IMR-90 (cell line): ENCODE measurements around the gene UQCRC1. TPM values are rescaled to one million over a fixed set of nuclear protein-coding genes. Genes with fewer than 3 reads are reported as not detected.
A peak's percentile ranks its signal among the peaks of the same experiment; 100 is the strongest.

Experiments used
- ATAC-seq: fragments of 200-7000 bp; cut with Tn5 transposase; 2 replicates; pipeline ENCODE4 v1.9.1; 2020; ENCODE audit warnings: low read depth, mild to moderate bottlenecking, moderate library complexity
- BruUV-seq: library from RNA; stranded (reverse); fragments of 400-500 nt; replicated peaks from 2 replicates; lab custom pipeline; 2021; lab: Mats Ljungman, UMichigan
- CTCF ChIA-PET: fragments of 300-600 bp; formaldehyde crosslinking; extraction: SDS; loops from one replicate; lab custom pipeline; 2021; ENCODE audit warnings: antibody characterized with exemption; lab: Yijun Ruan, JAX
- POLR2A ChIA-PET: fragments of 300-600 bp; sonication (Branson Sonifier 250); formaldehyde crosslinking; loops from one replicate; lab custom pipeline; 2022; ENCODE audit warnings: antibody characterized with exemption; ENCODE audit not compliant: unreplicated experiment; lab: Charles Lee
- DNase-seq: peaks from one replicate; pipeline ENCODE4 v3.0.0; 2013
- H2AFZ ChIP-seq: replicated peaks from 2 replicates; pipeline ENCODE3; 2013; ENCODE audit warnings: low read length, mild to moderate bottlenecking; ENCODE audit not compliant: poor library complexity
- H2AK5ac ChIP-seq: 2 replicates; pipeline ENCODE4 v1.6.1; 2013; ENCODE audit warnings: low read depth, low read length, inconsistent platforms
- H2AK9ac ChIP-seq: replicated peaks from 2 replicates; pipeline ENCODE3; 2013; ENCODE audit warnings: mild to moderate bottlenecking, low read depth, low read length, moderate library complexity; ENCODE audit not compliant: poor library complexity
- H2BK120ac ChIP-seq: 2 replicates; pipeline ENCODE4 v1.6.1; 2013; ENCODE audit warnings: low read depth, low read length, inconsistent platforms
- H2BK15ac ChIP-seq: 3 replicates; pipeline ENCODE4 v1.6.1; 2013; ENCODE audit warnings: low read depth, low read length, inconsistent platforms
- H2BK20ac ChIP-seq: 2 replicates; pipeline ENCODE4 v1.6.1; 2013; ENCODE audit warnings: low read depth, mild to moderate bottlenecking, inconsistent platforms, low read length, moderate library complexity
- H2BK5ac ChIP-seq: 2 replicates; pipeline ENCODE4 v1.6.1; 2013; ENCODE audit warnings: mild to moderate bottlenecking, low read depth, low read length, inconsistent platforms; ENCODE audit not compliant: poor library complexity, severe bottlenecking
- H3K14ac ChIP-seq: replicated peaks from 2 replicates; pipeline ENCODE4 v1.6.1; 2013; ENCODE audit warnings: low read depth, low read length, inconsistent platforms
- H3K18ac ChIP-seq: 2 replicates; pipeline ENCODE4 v1.6.1; 2013; ENCODE audit warnings: low read depth, low read length, control low read depth
- H3K23ac ChIP-seq: 2 replicates; pipeline ENCODE4 v1.6.1; 2013; ENCODE audit warnings: low read depth, low read length, inconsistent platforms
- H3K27ac ChIP-seq: 2 replicates; pipeline ENCODE4 v1.5.1; 2013; ENCODE audit warnings: mild to moderate bottlenecking, control low read depth, low read length; ENCODE audit not compliant: insufficient read depth
- H3K27me3 ChIP-seq: 2 replicates; pipeline ENCODE4 v1.6.1; 2013; ENCODE audit warnings: low read length; ENCODE audit not compliant: control insufficient read depth, insufficient read depth
- H3K36me3 ChIP-seq: 2 replicates; pipeline ENCODE4 v1.6.1; 2013; ENCODE audit warnings: low read length, mixed read lengths; ENCODE audit not compliant: control insufficient read depth, insufficient read depth
- H3K4ac ChIP-seq: 2 replicates; pipeline ENCODE4 v1.6.1; 2013; ENCODE audit warnings: low read depth, low read length, inconsistent platforms
- H3K4me1 ChIP-seq: 2 replicates; pipeline ENCODE4 v1.6.1; 2013; ENCODE audit warnings: low read length, mixed read lengths; ENCODE audit not compliant: control insufficient read depth, insufficient read depth
- H3K4me2 ChIP-seq: 2 replicates; pipeline ENCODE4 v1.6.1; 2013; ENCODE audit warnings: low read depth, mild to moderate bottlenecking, control low read depth, low read length, moderate library complexity
- H3K4me3 ChIP-seq: 2 replicates; pipeline ENCODE4 v1.5.1; 2013; ENCODE audit warnings: low read depth, mild to moderate bottlenecking, control low read depth, low read length, moderate library complexity; ENCODE audit not compliant: insufficient read depth
- H3K56ac ChIP-seq: 2 replicates; pipeline ENCODE4 v1.6.1; 2013; ENCODE audit warnings: low read length, inconsistent platforms; ENCODE audit not compliant: insufficient read depth; ENCODE audit errors: extremely low read depth
- H3K79me1 ChIP-seq, 2 experiments: 2 replicates each; pipeline ENCODE4 v1.6.1; 2013; ENCODE audit warnings: low read length in 2 of 2, inconsistent platforms in 1 of 2, low read depth in 1 of 2
- H3K9ac ChIP-seq: 2 replicates; pipeline ENCODE4 v1.6.1; 2013; ENCODE audit warnings: low read depth, low read length, control low read depth
- H3K9me1 ChIP-seq: 2 replicates; pipeline ENCODE4 v1.6.1; 2013; ENCODE audit warnings: low read length, inconsistent platforms; ENCODE audit not compliant: insufficient read depth
- H3K9me3 ChIP-seq: 2 replicates; pipeline ENCODE4 v1.6.1; 2013; ENCODE audit warnings: low read length; ENCODE audit not compliant: control insufficient read depth, insufficient read depth
- H4K20me1 ChIP-seq: 2 replicates; pipeline ENCODE4 v1.6.1; 2013; ENCODE audit warnings: low read length, inconsistent platforms; ENCODE audit not compliant: insufficient read depth
- H4K5ac ChIP-seq: 2 replicates; pipeline ENCODE4 v1.6.1; 2013; ENCODE audit warnings: mild to moderate bottlenecking, low read depth, low read length, control low read depth
- H4K8ac ChIP-seq, 2 experiments: 2 replicates each; pipeline ENCODE4 v1.6.1; 2013; ENCODE audit warnings: low read depth in 2 of 2, low read length in 2 of 2, control low read depth in 1 of 2, inconsistent platforms in 1 of 2
- H4K91ac ChIP-seq: 2 replicates; pipeline ENCODE4 v1.6.1; 2013; ENCODE audit warnings: low read depth, low read length, inconsistent platforms; ENCODE audit not compliant: insufficient read depth
- FOS ChIP-seq: fragments of 150-350 bp; IDR thresholded peaks from 2 replicates; pipeline ENCODE4 v1.6.1; 2016; ENCODE audit warnings: low read depth, low read length
- NFE2L2 ChIP-seq: fragments of 150-350 bp; IDR thresholded peaks from 2 replicates; pipeline ENCODE4 v1.6.1; 2016; ENCODE audit warnings: low read depth, mild to moderate bottlenecking, low read length
- USF2 ChIP-seq: fragments of 150-350 bp; IDR thresholded peaks from 2 replicates; pipeline ENCODE4 v1.6.1; 2017; ENCODE audit warnings: mild to moderate bottlenecking, antibody characterized with exemption, low read length, low read depth
- WGBS, 2 experiments: methylation state at CpG; one replicate each; pipeline versions ENCODE4 v1.1.5 to v1.1.7; 2013; ENCODE audit warnings: missing lambda C conversion rate in 2 of 2; ENCODE audit not compliant: insufficient read length in 1 of 2; ENCODE audit errors: extremely low coverage in 2 of 2; 5-methylcytosine and 5-hydroxymethylcytosine counted together
- dilution Hi-C: fragments of 300-500 bp; cut with HindIII; formaldehyde crosslinking; loops from one replicate; pipeline ENCODE4 v1.14.3; 2018; ENCODE audit warnings: low sequenced_read_pairs; ENCODE audit not compliant: unreplicated experiment
- in situ Hi-C: fragments of 300-500 bp; cut with MboI; formaldehyde crosslinking; loops from 3 replicates; pipeline ENCODE4 v1.14.3; 2019; ENCODE audit warnings: low sequenced_read_pairs, inconsistent platforms, mixed read lengths
- intact Hi-C: fragments of 100-400 bp; cut with micrococcal nuclease; formaldehyde crosslinking; loops from 2 replicates; pipeline ENCODE4 v1.10.0; 2022
- polyA plus RNA-seq, 3 experiments: library from polyadenylated mRNA; depleted of rRNA; stranded (reverse); fragments of >200 nt; gene quantifications; 2 replicates each; pipeline ENCODE4 v1.2.3, GENCODE V29; 2012; ENCODE audit warnings: low replicate concordance in 1 of 3
- total RNA-seq: library from RNA; depleted of rRNA; stranded (reverse); fragments of >200 nt; gene quantifications from 2 replicates; pipeline ENCODE4 v1.2.3, GENCODE V29; 2012

Gene UQCRC1
- total and polyA plus RNA-seq, 2 of the 4 experiments (the other 2 are of a cell fraction) = 474 to 1,365 TPM

- Histone ChIP-seq H2AK5ac (peak overlapping the region; percentile 96), H3K36me3 (peaks cover 56% of the 10 kb centered on the region), H3K4me2 (peak overlapping the region; percentile 21), H3K9me3 (no peaks in the 10 kb centered on the region), H3K18ac (peak overlapping the region; percentile 15), H3K4me1 (peaks cover 53% of the 10 kb centered on the region), H4K91ac (peak overlapping the region; percentile 82), H2BK120ac (peak overlapping the region; percentile 85), H3K9ac (peak overlapping the region; percentile 40), H3K79me1 (peaks cover 16 to 76% of the 10 kb centered on the region in 2 experiments; a peak in 3 of 4 replicates), H3K27me3 (no peaks in the 10 kb centered on the region), H2BK5ac (peak overlapping the region; percentile 97), H3K9me1 (peaks cover 42% of the 10 kb centered on the region), H3K4me3 (no peak overlapping the region), H4K5ac (peak overlapping the region; percentile 38), H2BK20ac (peak overlapping the region; percentile 87), H4K8ac (peak overlapping the region; percentile 46 to 83), H3K27ac (peak overlapping the region; percentile 94), H2BK15ac (peak overlapping the region; percentile 67; the same call in 2 of the 3 replicates), H4K20me1 (peaks cover 19% of the 10 kb centered on the region), H3K4ac (peak overlapping the region; percentile 99), H3K56ac (peak overlapping the region; percentile 69), H3K14ac (peak overlapping the region; percentile 77), H2AFZ (peak overlapping the region; percentile 79), H2AK9ac (peak overlapping the region; percentile 90), H3K23ac (peak overlapping the region; percentile 89; the same call in 1 of the 2 replicates)
- ChIA-PET POLR2A (interaction anchor here (0.6 kb wide), 1 partner anchor 12 kb away, joined by 5 read pairs; no protein-coding TSS in a partner anchor), CTCF (interaction anchor here (0.9 kb wide), 1 partner anchor 10 kb away, joined by 3 read pairs; the partner anchor contains the start of gene UQCRC1)
- intact Hi-C loops (no loop called here), dilution Hi-C loops (no loop called here), in situ Hi-C loops (no loop called here)
- DNase-seq (no peak), ATAC-seq (no peak)
- 46% methylated on average over 5 of the region's 11 CpGs; no CpG with 5 or more reads in 1 of the 2 experiments for WGBS, 2 experiments
- TF ChIP-seq USF2 = no peak
- TF ChIP-seq NFE2L2 = no peak
- no peak for TF ChIP-seq FOS
- no TSS peak for BruUV-seq
These were observed 10.4 kb downstream of the UQCRC1 start for GRCh38 chr3:48599077-48599501.
